ENCODE measurements around the gene SPATA31D1.

DNA sequence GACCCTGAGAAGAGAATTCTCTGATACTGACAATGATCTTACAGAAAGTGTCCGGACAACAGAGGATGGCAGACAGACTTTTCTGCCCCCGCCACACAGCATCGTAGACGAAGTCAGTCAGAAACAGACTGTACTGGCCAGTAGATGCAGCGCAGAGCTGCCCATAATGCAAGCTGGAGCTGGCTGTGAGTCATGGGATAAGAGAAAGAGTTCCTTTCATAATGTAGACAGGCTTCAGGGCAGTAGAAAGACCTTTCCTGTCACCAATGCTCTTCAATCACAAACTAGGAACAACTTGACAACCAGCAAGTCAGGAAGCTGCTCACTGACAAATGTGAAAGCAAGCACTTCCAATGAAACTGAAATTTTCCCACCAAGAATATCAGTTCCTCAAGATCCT, 5.1 kb downstream of the SPATA31D1 start:
- TF ChIP-seq CTCF (IDR thresholded peaks at IDR 0.05; ENCODE audit: low read length) (no peak), EZH2 (optimal IDR thresholded peaks at IDR 0.05; ENCODE audit: low read depth, low read length) (no peak), EZH2phosphoT487 (IDR thresholded peaks at IDR 0.05; ENCODE audit: low read length) (no peak)

All from MM.1S (cell line).